H9 (cell line): ENCODE results near the gene IGSF11. TPM values are rescaled to one million over a fixed set of nuclear protein-coding genes. Genes with fewer than 3 reads are reported as not detected.

Source experiments
- DNase-seq: peaks from one replicate; pipeline ENCODE4 v3.0.0-alpha.2; 2017
- H2AFZ ChIP-seq: one replicate; pipeline ENCODE4 v1.6.1; 2013; ENCODE audit warnings: mild to moderate bottlenecking, low read length, control low read depth, moderate library complexity
- H2AK5ac ChIP-seq: 2 replicates; pipeline ENCODE4 v1.6.1; 2013; ENCODE audit warnings: low read length, control low read depth, mixed read lengths; ENCODE audit not compliant: insufficient read length
- H2BK120ac ChIP-seq: one replicate; pipeline ENCODE4 v1.6.1; 2013; ENCODE audit warnings: low read depth, mild to moderate bottlenecking, low read length, control low read depth, inconsistent platforms; ENCODE audit not compliant: poor library complexity, severe bottlenecking
- H2BK12ac ChIP-seq: 2 replicates; pipeline ENCODE4 v1.6.1; 2013; ENCODE audit warnings: low read length, control low read depth, mixed read lengths, low read depth; ENCODE audit not compliant: insufficient read length
- H2BK15ac ChIP-seq: 2 replicates; pipeline ENCODE4 v1.6.1; 2013; ENCODE audit warnings: low read depth, low read length, control low read depth
- H2BK20ac ChIP-seq: one replicate; pipeline ENCODE4 v1.6.1; 2013; ENCODE audit warnings: low read depth, mild to moderate bottlenecking, low read length, control low read depth, inconsistent platforms; ENCODE audit not compliant: poor library complexity, severe bottlenecking
- H2BK5ac ChIP-seq: 2 replicates; pipeline ENCODE4 v1.6.1; 2013; ENCODE audit warnings: low read length, control low read depth, mixed read lengths; ENCODE audit not compliant: insufficient read length
- H3K14ac ChIP-seq: 2 replicates; pipeline ENCODE4 v1.6.1; 2013; ENCODE audit warnings: low read length, control low read depth; ENCODE audit not compliant: insufficient read depth
- H3K18ac ChIP-seq: 2 replicates; pipeline ENCODE4 v1.6.1; 2013; ENCODE audit warnings: low read depth, mild to moderate bottlenecking, mixed read lengths, low read length, control low read depth; ENCODE audit not compliant: insufficient read length
- H3K23ac ChIP-seq: 2 replicates; pipeline ENCODE4 v1.6.1; 2013; ENCODE audit warnings: low read length, control low read depth, mixed read lengths, low read depth; ENCODE audit not compliant: insufficient read length
- H3K23me2 ChIP-seq: 2 replicates; pipeline ENCODE4 v1.6.1; 2013; ENCODE audit warnings: low read depth, mild to moderate bottlenecking, mixed read lengths, low read length, control low read depth; ENCODE audit not compliant: insufficient read length, poor library complexity, severe bottlenecking
- H3K27ac ChIP-seq: 2 replicates; pipeline ENCODE4 v1.5.1; 2013; ENCODE audit warnings: low read length, control low read depth, mixed read lengths, low read depth; ENCODE audit not compliant: insufficient read length
- H3K27me3 ChIP-seq: 2 replicates; pipeline ENCODE4 v1.6.1; 2013; ENCODE audit warnings: low read length, control low read depth, inconsistent platforms; ENCODE audit not compliant: insufficient read depth
- H3K4ac ChIP-seq: 2 replicates; pipeline ENCODE4 v1.6.1; 2013; ENCODE audit warnings: low read depth, mild to moderate bottlenecking, control low read depth, inconsistent platforms, low read length, moderate library complexity
- H3K4me1 ChIP-seq: 2 replicates; pipeline ENCODE4 v1.6.1; 2013; ENCODE audit warnings: low read length, control low read depth, inconsistent platforms; ENCODE audit not compliant: insufficient read depth
- H3K4me2 ChIP-seq: 2 replicates; pipeline ENCODE4 v1.6.1; 2013; ENCODE audit warnings: low read length, control low read depth, mixed read lengths; ENCODE audit not compliant: insufficient read length, insufficient read depth
- H3K56ac ChIP-seq: 2 replicates; pipeline ENCODE4 v1.6.1; 2013; ENCODE audit warnings: low read depth, mild to moderate bottlenecking, mixed read lengths, low read length, control low read depth; ENCODE audit not compliant: insufficient read length
- H3K79me1 ChIP-seq: 2 replicates; pipeline ENCODE4 v1.6.1; 2013; ENCODE audit warnings: low read depth, mild to moderate bottlenecking, moderate library complexity, low read length, control low read depth, inconsistent platforms; ENCODE audit not compliant: insufficient read depth, poor library complexity, severe bottlenecking
- H3K79me2 ChIP-seq: 2 replicates; pipeline ENCODE4 v1.6.1; 2013; ENCODE audit warnings: low read length, control low read depth, inconsistent platforms; ENCODE audit not compliant: insufficient read depth
- H3K9ac ChIP-seq: 2 replicates; pipeline ENCODE4 v1.6.1; 2013; ENCODE audit warnings: low read length, control low read depth, mixed read lengths; ENCODE audit not compliant: insufficient read length; ENCODE audit errors: extremely low read depth
- H3K9me3 ChIP-seq: one replicate; pipeline ENCODE4 v1.6.1; 2013; ENCODE audit warnings: low read depth, low read length, inconsistent platforms; ENCODE audit not compliant: control insufficient read depth
- H3T11ph ChIP-seq: one replicate; pipeline ENCODE4 v1.6.1; 2013; ENCODE audit warnings: mild to moderate bottlenecking, low read length, control low read depth, inconsistent platforms
- H4K20me1 ChIP-seq: one replicate; pipeline ENCODE4 v1.6.1; 2013; ENCODE audit not compliant: control insufficient read depth, insufficient read length, insufficient read depth
- H4K5ac ChIP-seq: 2 replicates; pipeline ENCODE4 v1.6.1; 2013; ENCODE audit warnings: low read depth, mild to moderate bottlenecking, mixed read lengths, low read length, control low read depth; ENCODE audit not compliant: insufficient read length
- H4K8ac ChIP-seq: replicated peaks from 2 replicates; pipeline ENCODE4 v1.6.1; 2013; ENCODE audit warnings: low read length, control low read depth, mixed read lengths, low read depth; ENCODE audit not compliant: insufficient read length
- H4K91ac ChIP-seq: 2 replicates; pipeline ENCODE4 v1.6.1; 2013; ENCODE audit warnings: low read depth, mild to moderate bottlenecking, moderate library complexity, mixed read lengths, low read length, control low read depth; ENCODE audit not compliant: insufficient read length
- H3K27ac Mint-ChIP-seq, 3 experiments: 2 replicates in 2 of 3; 3 replicates in 1 of 3; pipeline ENCODE4 v1.8.0; 2020 to 2021; ENCODE audit warnings: mixed read lengths in 3 of 3, mild to moderate bottlenecking in 1 of 3, moderate library complexity in 1 of 3
- H3K27me3 Mint-ChIP-seq: 2 replicates; pipeline ENCODE4 v1.8.0; 2021; ENCODE audit warnings: low read depth, mild to moderate bottlenecking, moderate library complexity, mixed read lengths
- H3K36me3 Mint-ChIP-seq, 3 experiments: 2 replicates in 2 of 3; 3 replicates in 1 of 3; pipeline ENCODE4 v1.8.0; 2020 to 2021; ENCODE audit warnings: low read depth in 3 of 3, mixed read lengths in 3 of 3; ENCODE audit not compliant: insufficient read depth in 1 of 3
- H3K4me1 Mint-ChIP-seq, 2 experiments: 2 replicates each; pipeline ENCODE4 v1.8.0; 2020; ENCODE audit warnings: mixed read lengths in 2 of 2
- H3K4me3 Mint-ChIP-seq, 2 experiments: 2 replicates in 1 of 2; 3 replicates in 1 of 2; pipeline ENCODE4 v1.8.0; 2020 to 2021; ENCODE audit warnings: mild to moderate bottlenecking in 2 of 2, mixed read lengths in 2 of 2, moderate library complexity in 1 of 2
- H3K9me3 Mint-ChIP-seq, 2 experiments: 2 replicates in 1 of 2; 3 replicates in 1 of 2; pipeline ENCODE4 v1.8.0; 2020; ENCODE audit warnings: mild to moderate bottlenecking in 2 of 2, mixed read lengths in 2 of 2, moderate library complexity in 1 of 2
- WGBS: extraction: QIAGEN DNeasy Blood & Tissue Kit; methylation state at CpG from one replicate; pipeline ENCODE4 v1.1.7; 2013; ENCODE audit warnings: missing lambda C conversion rate, low lambda C conversion rate, mixed read lengths; ENCODE audit not compliant: insufficient read length; ENCODE audit errors: extremely low coverage; 5-methylcytosine and 5-hydroxymethylcytosine counted together
- total RNA-seq: library from RNA; stranded (reverse); gene quantifications from 2 replicates; pipeline ENCODE4 v1.2.1, GENCODE V29; 2021
- TF ChIP-seq, protein P1 (sequence below): fragments of 200-600 bp; sonication (generic); conservative IDR thresholded peaks from 3 replicates; pipeline ENCODE4 v1.8.0; 2021; ENCODE audit warnings: antibody characterized with exemption, mild to moderate bottlenecking

The IGSF11 gene
- total RNA-seq, 1 experiment from 2014 or later = 1.6 TPM

GRCh38 chr3:118963711-118964110 lies 70.9 kb downstream of the IGSF11 start:
- no peak overlapping the region for H3K4me2 ChIP-seq
- no peaks in the 10 kb centered on the region for H4K20me1 ChIP-seq
- H3K9ac ChIP-seq = no peak overlapping the region
- H3K79me1 ChIP-seq = no peaks in the 10 kb centered on the region
- no peak overlapping the region for H2BK12ac ChIP-seq
- H2BK120ac ChIP-seq = no peak overlapping the region
- H2AK5ac ChIP-seq = no peak overlapping the region
- H3K9me3 ChIP-seq = no peaks in the 10 kb centered on the region
- H2BK5ac ChIP-seq = no peak overlapping the region
- H3K56ac ChIP-seq = no peak overlapping the region
- H3K14ac ChIP-seq = no peak overlapping the region
- H3T11ph ChIP-seq = no peak overlapping the region
- H2BK20ac ChIP-seq = no peak overlapping the region
- Mint-ChIP-seq H3K4me1 (peaks cover 27 to 32% of the 10 kb centered on the region in 2 experiments), H3K9me3 (no peaks in the 10 kb centered on the region), H3K27ac (no peak overlapping the region), H3K4me3 (no peak overlapping the region), H3K36me3 (no peaks in the 10 kb centered on the region), H3K27me3 (no peaks in the 10 kb centered on the region)
- no peaks in the 10 kb centered on the region for H3K27me3 ChIP-seq
- WGBS = no CpG with 5 or more reads among the region's 1 CpG
- no peak overlapping the region for H4K8ac ChIP-seq
- H3K23me2 ChIP-seq = no peaks in the 10 kb centered on the region
- DNase-seq = no peak
- no peaks in the 10 kb centered on the region for H3K4me1 ChIP-seq
- H3K79me2 ChIP-seq = no peaks in the 10 kb centered on the region
- H3K18ac ChIP-seq = no peak overlapping the region
- H2AFZ ChIP-seq = no peak overlapping the region
- H2BK15ac ChIP-seq = no peak overlapping the region
- no peak overlapping the region for H4K91ac ChIP-seq
- no peak overlapping the region for H3K4ac ChIP-seq
- H3K23ac ChIP-seq = no peak overlapping the region
- H3K27ac ChIP-seq = no peak overlapping the region
- H4K5ac ChIP-seq = no peak overlapping the region
- TF ChIP-seq, protein P1, sequence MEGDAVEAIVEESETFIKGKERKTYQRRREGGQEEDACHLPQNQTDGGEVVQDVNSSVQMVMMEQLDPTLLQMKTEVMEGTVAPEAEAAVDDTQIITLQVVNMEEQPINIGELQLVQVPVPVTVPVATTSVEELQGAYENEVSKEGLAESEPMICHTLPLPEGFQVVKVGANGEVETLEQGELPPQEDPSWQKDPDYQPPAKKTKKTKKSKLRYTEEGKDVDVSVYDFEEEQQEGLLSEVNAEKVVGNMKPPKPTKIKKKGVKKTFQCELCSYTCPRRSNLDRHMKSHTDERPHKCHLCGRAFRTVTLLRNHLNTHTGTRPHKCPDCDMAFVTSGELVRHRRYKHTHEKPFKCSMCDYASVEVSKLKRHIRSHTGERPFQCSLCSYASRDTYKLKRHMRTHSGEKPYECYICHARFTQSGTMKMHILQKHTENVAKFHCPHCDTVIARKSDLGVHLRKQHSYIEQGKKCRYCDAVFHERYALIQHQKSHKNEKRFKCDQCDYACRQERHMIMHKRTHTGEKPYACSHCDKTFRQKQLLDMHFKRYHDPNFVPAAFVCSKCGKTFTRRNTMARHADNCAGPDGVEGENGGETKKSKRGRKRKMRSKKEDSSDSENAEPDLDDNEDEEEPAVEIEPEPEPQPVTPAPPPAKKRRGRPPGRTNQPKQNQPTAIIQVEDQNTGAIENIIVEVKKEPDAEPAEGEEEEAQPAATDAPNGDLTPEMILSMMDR = no peak
